ENCODE results near the gene ABCG8. TPM values are rescaled to one million over a fixed set of nuclear protein-coding genes. Genes with fewer than 3 reads are reported as not detected.

Gene ABCG8
- not detected for total RNA-seq

GRCh38 chr2:43838560-43839267, at the start of gene ABCG8, which contains the start of gene ABCG5:
TSS of gene ABCG8 (plus strand) at chr2:43838971. CDS start at chr2:43839054, 83 bp downstream.
TSS of gene ABCG5 (minus strand) at chr2:43838839. CDS start at chr2:43838679, 160 bp downstream.
- no peaks in the 10 kb centered on the region for H3K4me1 Mint-ChIP-seq
- H3K4me3 Mint-ChIP-seq, result no peak within 1 kb of the TSS
- H3K9me3 Mint-ChIP-seq, result no peaks in the 10 kb centered on the region
- H3K27me3 Mint-ChIP-seq, result peaks cover 3% of the 10 kb centered on the region
- no peak within 1 kb of the TSS for H3K27ac Mint-ChIP-seq
- ATAC-seq (replicated peaks), result no peak
- H3K36me3 Mint-ChIP-seq (ENCODE audit: low read depth), result no peaks in the 10 kb centered on the region

DNA sequence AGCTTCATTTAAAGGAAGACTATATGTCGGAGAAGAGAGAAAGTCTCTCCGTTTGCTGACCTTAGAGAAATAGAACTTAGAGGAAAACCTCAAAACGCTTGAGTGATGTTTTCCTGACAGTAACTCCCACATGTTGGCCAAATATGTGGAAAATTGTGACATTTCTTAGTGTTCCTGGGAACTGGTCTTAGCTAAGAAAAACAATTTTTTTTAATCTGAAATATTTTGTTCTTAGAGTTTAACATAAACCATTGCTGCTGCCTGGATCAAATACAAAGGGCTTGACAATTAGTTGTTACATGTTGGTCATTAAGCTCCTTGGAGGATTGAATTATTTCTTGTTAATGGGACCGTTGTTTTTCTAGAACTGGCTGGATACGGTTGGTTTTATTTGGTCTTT, 48.6 kb upstream of the ABCG8 start:
- ATAC-seq (replicated peaks), result no peak

DNA sequence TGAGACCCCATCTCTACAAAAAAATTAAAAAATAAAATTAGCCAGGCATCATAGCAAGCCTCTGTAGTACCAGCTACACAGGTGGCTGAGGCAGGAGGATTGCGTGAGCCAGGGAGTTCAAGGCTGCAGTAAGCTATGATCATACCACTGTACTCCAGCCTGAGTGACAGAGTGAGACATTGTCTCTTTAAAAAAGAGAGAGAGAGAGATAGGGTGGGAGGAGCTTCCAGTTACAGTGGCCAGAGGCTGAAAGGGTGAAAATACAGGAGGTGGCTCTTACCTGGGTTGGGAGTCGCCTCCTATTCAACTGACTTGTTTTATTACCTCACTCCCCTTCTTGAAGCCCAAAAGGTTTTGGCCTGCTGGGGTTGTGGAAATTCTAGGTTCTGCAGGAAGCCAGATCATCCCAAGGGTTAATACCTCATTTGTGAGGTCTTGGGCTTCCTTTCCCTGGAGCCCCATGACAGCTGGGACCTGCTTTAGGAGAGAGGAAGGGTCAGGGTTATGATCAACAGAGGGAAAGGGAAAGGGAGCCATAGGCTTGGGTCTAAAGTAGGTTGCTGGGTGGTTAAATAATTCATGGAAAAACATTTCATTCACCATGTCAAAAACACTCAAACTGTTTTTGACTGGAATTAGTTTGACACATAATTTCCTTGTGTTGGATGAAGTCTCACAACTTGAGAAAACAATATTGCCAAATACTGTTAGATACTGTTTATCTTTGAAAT, 47.6 kb upstream of the ABCG8 start:
- Mint-ChIP-seq H3K36me3 (ENCODE audit: low read depth) (peaks cover 29% of the 10 kb centered on the region), H3K4me1 (no peaks in the 10 kb centered on the region), H3K27me3 (no peaks in the 10 kb centered on the region), H3K27ac (no peak overlapping the region), H3K4me3 (no peak overlapping the region), H3K9me3 (no peaks in the 10 kb centered on the region)
- no peak for ATAC-seq (replicated peaks)

More for the DNA sequence above, 48.6 kb upstream of the ABCG8 start:
- H3K36me3 Mint-ChIP-seq (ENCODE audit: low read depth), result peaks cover 29% of the 10 kb centered on the region
- H3K27ac Mint-ChIP-seq, result no peak overlapping the region
- no peaks in the 10 kb centered on the region for H3K27me3 Mint-ChIP-seq
- H3K4me3 Mint-ChIP-seq, result no peak overlapping the region
- no peaks in the 10 kb centered on the region for H3K9me3 Mint-ChIP-seq
- H3K4me1 Mint-ChIP-seq, result no peaks in the 10 kb centered on the region

DNA sequence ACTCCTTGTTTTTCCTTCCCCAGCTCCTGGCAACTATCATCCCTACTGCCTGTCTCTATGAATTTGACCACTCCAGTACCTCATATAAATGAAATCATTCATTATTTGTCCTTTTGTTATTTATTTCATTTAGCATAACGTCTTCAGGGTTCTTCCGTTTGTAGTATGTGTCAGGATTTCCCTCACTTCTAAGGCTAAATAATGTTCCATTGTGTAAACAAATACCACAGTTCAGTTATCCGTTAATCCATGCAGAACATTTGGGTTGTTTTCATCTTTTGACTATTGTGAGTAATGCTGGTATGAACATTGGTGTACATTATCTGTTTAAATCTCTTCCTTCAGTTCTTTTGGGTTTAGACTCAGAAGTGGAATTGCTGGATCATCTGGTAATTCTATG, 46.1 kb upstream of the ABCG8 start:
- Mint-ChIP-seq H3K9me3 (no peaks in the 10 kb centered on the region), H3K27me3 (no peaks in the 10 kb centered on the region), H3K4me3 (no peak overlapping the region), H3K36me3 (ENCODE audit: low read depth) (peaks cover 29% of the 10 kb centered on the region), H3K4me1 (no peaks in the 10 kb centered on the region), H3K27ac (no peak overlapping the region)
- ATAC-seq (replicated peaks), result no peak

- no peaks in the 10 kb centered on the region for H3K4me1 Mint-ChIP-seq
- no peaks in the 10 kb centered on the region for H3K27me3 Mint-ChIP-seq
- no peaks in the 10 kb centered on the region for H3K9me3 Mint-ChIP-seq
- H3K4me3 Mint-ChIP-seq, result no peak overlapping the region
- H3K27ac Mint-ChIP-seq, result no peak overlapping the region
- ATAC-seq (replicated peaks), result no peak
- peaks cover 18% of the 10 kb centered on the region for H3K36me3 Mint-ChIP-seq (ENCODE audit: low read depth)
Observed at GRCh38 chr2:43794956-43795355, 43.8 kb upstream of the ABCG8 start.

GRCh38 chr2:43796206-43796605, 42.6 kb upstream of the ABCG8 start:
- no peak for ATAC-seq (replicated peaks)
- Mint-ChIP-seq H3K36me3 (ENCODE audit: low read depth) (peaks cover 16% of the 10 kb centered on the region), H3K9me3 (no peaks in the 10 kb centered on the region), H3K4me3 (no peak overlapping the region), H3K27me3 (no peaks in the 10 kb centered on the region), H3K27ac (no peak overlapping the region), H3K4me1 (no peaks in the 10 kb centered on the region)

DNA sequence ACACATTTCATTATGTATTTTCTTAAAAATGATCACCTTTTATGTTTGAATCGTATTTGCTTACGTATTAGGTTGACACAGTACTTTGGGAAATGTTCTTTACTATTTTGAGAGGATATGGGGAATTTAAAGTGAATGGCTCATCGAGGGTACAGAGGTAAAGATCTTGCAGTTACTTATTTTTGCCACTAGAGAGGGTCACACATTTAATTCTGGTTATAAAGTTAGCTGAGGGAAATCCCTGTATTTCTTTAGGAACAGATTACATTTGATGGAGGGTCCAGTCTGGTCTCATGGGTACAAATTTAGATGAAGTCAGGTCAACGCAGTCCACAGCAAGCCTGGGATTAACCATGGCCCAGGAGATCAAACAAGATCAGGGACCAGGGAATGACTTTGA, 40.5 kb upstream of the ABCG8 start:
- Mint-ChIP-seq H3K36me3 (ENCODE audit: low read depth) (peaks cover 16% of the 10 kb centered on the region), H3K4me1 (no peaks in the 10 kb centered on the region), H3K4me3 (no peak overlapping the region), H3K9me3 (no peaks in the 10 kb centered on the region), H3K27ac (no peak overlapping the region), H3K27me3 (no peaks in the 10 kb centered on the region)
- ATAC-seq (replicated peaks), result no peak

DNA sequence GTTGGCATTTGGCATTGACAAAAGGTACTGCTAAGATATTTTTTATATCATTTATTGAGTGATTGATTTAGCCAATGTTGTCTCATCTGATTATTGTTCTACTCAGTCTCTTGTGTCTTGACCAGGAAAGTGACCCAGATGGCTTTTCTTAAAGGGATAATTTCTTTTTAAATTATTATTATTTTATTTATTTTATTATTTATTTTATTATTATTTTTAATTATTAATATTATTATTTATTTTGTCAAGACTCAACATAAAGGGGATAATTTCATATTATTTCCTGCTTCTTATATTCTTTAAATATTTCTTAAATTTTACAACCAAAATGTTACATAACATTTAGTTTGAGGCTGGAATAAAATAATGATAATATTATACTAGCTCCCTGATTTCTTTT, 37.9 kb upstream of the ABCG8 start:
- H3K9me3 Mint-ChIP-seq, result no peaks in the 10 kb centered on the region
- no peak for ATAC-seq (replicated peaks)
- no peak overlapping the region for H3K4me3 Mint-ChIP-seq
- H3K4me1 Mint-ChIP-seq, result no peaks in the 10 kb centered on the region
- H3K27ac Mint-ChIP-seq, result no peak overlapping the region
- no peaks in the 10 kb centered on the region for H3K27me3 Mint-ChIP-seq
- H3K36me3 Mint-ChIP-seq (ENCODE audit: low read depth), result no peaks in the 10 kb centered on the region

DNA sequence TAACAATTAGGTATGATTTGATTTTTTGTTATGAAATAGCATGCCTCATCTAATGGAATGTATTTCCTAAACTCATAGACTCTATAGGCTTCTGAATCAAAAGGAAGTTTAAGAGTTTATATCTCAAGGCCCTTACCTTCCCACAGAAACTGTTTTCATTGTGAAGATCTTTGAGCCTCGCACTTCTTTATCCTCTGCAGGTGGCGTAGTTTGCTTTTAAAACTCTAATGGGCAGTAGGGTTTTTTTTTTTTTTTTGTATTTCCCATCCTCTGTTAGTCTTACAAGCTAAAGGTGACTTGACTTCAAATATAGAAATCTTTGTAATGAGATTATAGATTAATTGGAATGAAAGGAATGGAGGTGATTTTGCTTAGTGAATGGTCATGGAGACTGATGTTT, 36.6 kb upstream of the ABCG8 start:
- H3K27me3 Mint-ChIP-seq, result no peaks in the 10 kb centered on the region
- no peaks in the 10 kb centered on the region for H3K4me1 Mint-ChIP-seq
- no peak overlapping the region for H3K4me3 Mint-ChIP-seq
- ATAC-seq (replicated peaks), result no peak
- H3K36me3 Mint-ChIP-seq (ENCODE audit: low read depth), result no peaks in the 10 kb centered on the region
- no peak overlapping the region for H3K27ac Mint-ChIP-seq
- no peaks in the 10 kb centered on the region for H3K9me3 Mint-ChIP-seq

DNA sequence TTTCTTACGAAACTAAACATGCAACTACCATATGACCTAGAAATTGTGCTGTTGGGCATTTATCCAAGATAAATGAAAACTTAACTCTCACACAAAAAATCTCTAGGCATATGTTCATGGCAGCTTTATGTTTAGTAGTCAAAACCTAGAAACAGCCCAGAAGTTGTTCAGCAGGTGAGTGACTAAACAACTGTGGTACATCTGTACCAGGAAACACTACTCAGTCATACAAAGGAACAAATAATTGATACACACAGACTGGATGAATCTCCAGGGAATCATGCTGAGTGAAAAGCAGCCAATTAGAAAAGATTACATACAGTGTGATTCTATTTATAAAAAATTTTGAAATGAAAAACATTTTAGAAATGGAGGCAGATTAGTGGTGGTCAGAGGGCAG, 35.7 kb upstream of the ABCG8 start:
- no peak overlapping the region for H3K4me3 Mint-ChIP-seq
- no peaks in the 10 kb centered on the region for H3K27me3 Mint-ChIP-seq
- no peaks in the 10 kb centered on the region for H3K4me1 Mint-ChIP-seq
- no peak for ATAC-seq (replicated peaks)
- no peak overlapping the region for H3K27ac Mint-ChIP-seq
- H3K36me3 Mint-ChIP-seq (ENCODE audit: low read depth), result no peaks in the 10 kb centered on the region
- H3K9me3 Mint-ChIP-seq, result no peaks in the 10 kb centered on the region

DNA sequence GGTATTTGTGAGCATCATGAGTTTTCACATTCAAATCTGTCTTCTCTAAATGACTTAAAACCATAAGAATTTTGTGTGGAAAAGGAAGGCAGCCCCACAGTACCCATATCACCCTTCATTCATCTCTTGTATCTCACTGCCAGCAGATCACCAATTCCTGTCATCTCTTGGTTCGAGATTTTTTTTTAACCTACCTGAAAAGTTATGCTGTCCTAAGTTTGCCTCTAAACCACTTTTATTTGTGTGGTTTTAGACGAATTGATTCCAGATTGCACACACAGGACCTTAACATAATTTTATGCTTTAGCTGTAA, 32.1 kb upstream of the ABCG8 start:
- Mint-ChIP-seq H3K27ac (no peak overlapping the region), H3K9me3 (no peaks in the 10 kb centered on the region), H3K4me3 (no peak overlapping the region), H3K27me3 (no peaks in the 10 kb centered on the region), H3K36me3 (ENCODE audit: low read depth) (no peaks in the 10 kb centered on the region), H3K4me1 (no peaks in the 10 kb centered on the region)
- ATAC-seq (replicated peaks), result no peak

- H3K4me1 Mint-ChIP-seq, result no peaks in the 10 kb centered on the region
- H3K9me3 Mint-ChIP-seq, result no peaks in the 10 kb centered on the region
- ATAC-seq (replicated peaks), result no peak
- H3K27ac Mint-ChIP-seq, result no peak overlapping the region
- no peaks in the 10 kb centered on the region for H3K36me3 Mint-ChIP-seq (ENCODE audit: low read depth)
- no peak overlapping the region for H3K4me3 Mint-ChIP-seq
- H3K27me3 Mint-ChIP-seq, result no peaks in the 10 kb centered on the region
Observed at GRCh38 chr2:43810452-43810851, 28.3 kb upstream of the ABCG8 start.

- Mint-ChIP-seq H3K4me3 (no peak overlapping the region), H3K4me1 (no peaks in the 10 kb centered on the region), H3K36me3 (ENCODE audit: low read depth) (no peaks in the 10 kb centered on the region), H3K27me3 (no peaks in the 10 kb centered on the region), H3K27ac (no peak overlapping the region), H3K9me3 (no peaks in the 10 kb centered on the region)
- ATAC-seq (replicated peaks), result no peak
Observed at GRCh38 chr2:43810888-43811287, 27.9 kb upstream of the ABCG8 start.

DNA sequence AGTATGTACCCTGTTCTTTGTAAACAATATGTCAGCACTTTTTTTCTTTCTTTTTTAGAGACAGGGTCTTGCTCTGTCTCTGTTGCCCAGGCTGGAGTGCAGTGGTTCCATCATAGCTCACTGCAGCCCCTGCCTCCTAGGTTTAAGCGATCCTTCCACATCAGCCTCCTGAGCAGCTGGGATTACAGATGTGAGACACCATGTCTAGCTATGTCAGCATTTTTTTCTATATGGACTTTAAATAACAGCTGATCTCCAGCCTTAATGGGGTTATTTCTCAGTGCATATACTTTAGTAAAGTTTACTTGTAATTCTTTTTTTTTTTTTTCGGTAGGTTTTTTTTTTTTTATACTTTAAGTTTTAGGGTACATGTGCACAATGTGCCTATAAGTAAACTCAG, 26.8 kb upstream of the ABCG8 start:
- Mint-ChIP-seq H3K4me3 (no peak overlapping the region), H3K36me3 (ENCODE audit: low read depth) (no peaks in the 10 kb centered on the region), H3K27ac (no peak overlapping the region), H3K27me3 (no peaks in the 10 kb centered on the region), H3K4me1 (no peaks in the 10 kb centered on the region), H3K9me3 (no peaks in the 10 kb centered on the region)
- ATAC-seq (replicated peaks), result no peak

DNA sequence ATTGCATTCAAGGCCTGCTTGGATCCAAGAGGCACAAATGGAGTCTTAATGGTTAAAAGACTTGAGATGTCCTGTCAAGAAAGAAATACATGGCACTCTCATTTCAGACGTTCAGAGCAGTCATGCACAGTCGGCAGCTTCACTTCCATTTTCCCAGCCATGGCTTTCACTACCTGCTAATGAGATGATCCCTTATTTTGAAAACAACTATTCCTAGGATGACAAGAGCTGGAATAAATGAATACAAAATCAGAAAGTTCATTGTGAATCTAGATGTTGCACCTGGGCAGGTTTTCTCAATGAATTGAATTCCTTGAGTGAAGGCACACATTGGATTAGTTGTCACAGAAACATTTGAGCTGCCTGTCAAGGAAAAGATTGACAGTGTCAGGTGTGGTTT, 25.8 kb upstream of the ABCG8 start:
- H3K4me1 Mint-ChIP-seq, result no peaks in the 10 kb centered on the region
- H3K27me3 Mint-ChIP-seq, result no peaks in the 10 kb centered on the region
- ATAC-seq (replicated peaks), result no peak
- H3K27ac Mint-ChIP-seq, result no peak overlapping the region
- H3K4me3 Mint-ChIP-seq, result no peak overlapping the region
- no peaks in the 10 kb centered on the region for H3K36me3 Mint-ChIP-seq (ENCODE audit: low read depth)
- no peaks in the 10 kb centered on the region for H3K9me3 Mint-ChIP-seq
